GM18951 (cell line): Measurements from ENCODE around the gene HOXB2.

Source experiments
- POLR2A ChIP-seq: IDR thresholded peaks from 4 replicates; pipeline ENCODE4 v1.6.1; 2011; ENCODE audit warnings: mild to moderate bottlenecking; ENCODE audit not compliant: insufficient read length, insufficient read depth; ENCODE audit errors: extremely low read depth
- in situ Hi-C: fragments of 300-500 bp; cut with MboI; formaldehyde crosslinking; loops from one replicate; pipeline ENCODE4 v1.12.0; 2022; ENCODE audit warnings: low sequenced_read_pairs, mixed read lengths, inconsistent platforms; ENCODE audit not compliant: unreplicated experiment

HOXB2 gene

DNA sequence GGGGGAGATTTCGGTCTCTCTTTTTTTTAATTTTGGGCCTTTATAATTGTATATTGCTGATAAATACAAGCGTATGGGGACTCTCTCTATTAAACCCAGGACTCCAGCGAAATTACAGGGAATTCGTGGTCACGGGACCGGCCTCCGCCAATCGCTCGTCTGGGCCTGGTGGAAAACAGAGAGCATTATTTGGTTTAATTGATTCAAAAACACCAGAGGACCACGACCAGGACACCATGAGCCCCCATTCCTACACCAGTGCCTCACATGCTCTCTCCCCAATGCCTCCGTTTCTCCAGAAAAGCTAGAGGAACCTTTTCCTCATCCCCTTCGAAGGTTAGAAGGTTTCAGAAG lies at the start of gene HOXB2:
Gene HOXB2 (minus strand): TSS at position 88 of the 354 bp plus-strand sequence. CDS start 198 bp downstream, outside the sequence.
- no peak for TF ChIP-seq POLR2A
- in situ Hi-C loops: no loop called here

- in situ Hi-C loops: no loop called here
- TF ChIP-seq POLR2A: no peak
These were observed 49.1 kb upstream of the HOXB2 start for GRCh38 chr17:48593840-48594537.

- no peak for TF ChIP-seq POLR2A
- in situ Hi-C loops: no loop called here
These were observed 48.4 kb upstream of the HOXB2 start, which contains the start of gene HOXB5 for GRCh38 chr17:48593126-48593829. HOXB5 (minus strand) TSS chr17:48593779; CDS start chr17:48593682, 97 bp downstream.

- in situ Hi-C loops: no loop called here
- TF ChIP-seq POLR2A: no peak
These were observed 47.7 kb upstream of the HOXB2 start for GRCh38 chr17:48592577-48592976.

DNA sequence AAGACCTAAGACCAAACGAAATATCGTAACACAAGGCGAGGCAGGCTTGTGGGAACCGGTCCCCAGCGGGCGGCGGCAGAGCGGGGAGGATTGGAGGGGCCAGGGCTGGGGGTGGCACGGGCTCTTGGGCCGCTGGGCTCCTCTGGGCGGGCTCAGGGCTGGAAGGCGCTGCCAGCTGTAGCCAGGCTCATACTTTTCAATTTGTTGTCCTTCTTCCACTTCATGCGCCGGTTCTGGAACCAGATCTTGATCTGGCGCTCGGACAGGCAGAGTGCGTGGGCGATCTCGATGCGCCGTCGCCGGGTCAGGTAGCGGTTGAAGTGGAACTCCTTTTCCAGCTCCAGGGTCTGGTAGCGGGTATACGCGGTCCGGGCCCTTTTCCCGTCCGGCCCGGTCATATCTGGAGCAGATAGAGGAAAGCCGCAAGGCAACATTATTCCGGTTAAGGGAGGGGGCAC lies 47.2 kb upstream of the HOXB2 start:
- TF ChIP-seq POLR2A: no peak
- in situ Hi-C loops: no loop called here

DNA sequence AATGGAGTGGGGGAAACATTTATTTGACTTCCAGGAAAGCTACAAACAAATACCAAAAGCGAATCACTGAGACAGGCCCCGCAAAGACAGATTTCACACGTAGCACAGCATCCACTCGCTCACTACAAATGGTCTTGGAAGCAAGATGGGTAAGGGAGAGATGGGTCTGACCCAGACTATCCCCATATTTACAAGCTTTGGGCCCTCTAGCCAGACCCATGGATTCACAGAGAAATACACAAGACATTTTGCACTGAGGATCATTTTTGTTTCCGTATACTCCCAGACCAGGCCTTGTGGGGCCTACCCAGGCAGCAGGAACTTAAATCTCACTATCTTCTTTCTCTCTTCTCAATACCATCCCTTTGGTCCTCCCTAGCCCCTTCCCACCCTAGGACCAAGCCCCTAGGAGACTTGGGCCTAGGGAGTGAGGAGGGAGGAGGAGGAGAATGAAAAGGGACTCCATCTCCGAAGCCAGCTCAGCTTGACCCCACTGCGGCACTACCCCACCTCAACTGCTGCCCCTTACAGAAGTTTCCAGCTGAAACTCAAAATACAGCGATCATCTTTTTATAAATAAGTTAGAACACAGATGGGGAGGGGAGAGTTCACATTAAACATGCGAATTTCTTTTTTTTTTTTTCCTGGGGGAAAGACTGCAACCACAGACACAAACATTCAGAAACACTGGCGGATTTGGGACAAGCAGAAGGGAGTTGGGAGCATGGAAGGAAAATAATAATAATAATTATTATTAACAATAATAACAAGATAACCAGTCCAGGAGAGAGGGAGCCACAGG lies 46.5 kb upstream of the HOXB2 start:
- TF ChIP-seq POLR2A: no peak
- in situ Hi-C loops: no loop called here

- in situ Hi-C loops: no loop called here
- no peak for TF ChIP-seq POLR2A
These were observed 45.8 kb upstream of the HOXB2 start for GRCh38 chr17:48590607-48591161.

- TF ChIP-seq POLR2A: no peak
- in situ Hi-C loops: no loop called here
These were observed 45.1 kb upstream of the HOXB2 start, which contains the start of gene HOXB3 for GRCh38 chr17:48589831-48590606. HOXB3 (minus strand) TSS chr17:48590241; CDS start chr17:48552474, 37,767 bp downstream.

DNA sequence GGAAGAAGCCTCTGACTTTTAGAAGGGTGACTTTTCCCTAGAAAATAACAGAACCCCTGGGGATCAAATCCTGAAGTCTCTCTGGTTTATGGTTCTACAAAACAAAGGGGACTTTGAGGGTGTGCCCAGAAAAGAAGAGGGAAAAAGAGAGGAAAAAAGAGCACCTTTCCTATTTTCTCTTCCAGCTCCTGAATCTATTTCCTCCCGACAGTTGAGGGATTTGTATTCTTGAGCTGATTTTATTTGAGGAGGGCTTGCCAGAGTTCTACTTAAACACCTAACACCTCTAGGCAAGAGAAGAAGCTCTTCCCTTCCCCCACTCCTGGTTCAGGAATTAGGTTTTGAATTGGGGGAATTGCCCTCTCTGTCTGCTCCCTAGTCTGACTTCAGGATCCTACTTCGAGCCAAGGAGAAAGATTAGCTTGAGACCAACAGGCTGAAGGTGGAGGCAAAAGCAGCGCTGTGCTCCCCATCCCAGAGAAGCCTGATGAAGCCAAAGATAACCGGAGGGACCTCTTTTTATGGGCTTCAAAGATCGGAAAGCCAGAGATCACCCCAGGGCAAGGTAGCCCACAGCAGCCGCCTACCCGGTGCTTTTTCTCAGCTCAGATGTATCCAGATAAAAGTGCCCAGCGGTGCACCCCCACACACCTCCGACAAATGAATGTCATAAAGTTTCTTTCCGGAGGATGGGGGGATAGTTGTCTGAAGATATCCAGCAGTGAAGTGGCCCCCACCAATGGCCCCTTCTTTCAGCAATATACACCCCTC lies 44.3 kb upstream of the HOXB2 start:
- in situ Hi-C loops: no loop called here
- no peak for TF ChIP-seq POLR2A

DNA sequence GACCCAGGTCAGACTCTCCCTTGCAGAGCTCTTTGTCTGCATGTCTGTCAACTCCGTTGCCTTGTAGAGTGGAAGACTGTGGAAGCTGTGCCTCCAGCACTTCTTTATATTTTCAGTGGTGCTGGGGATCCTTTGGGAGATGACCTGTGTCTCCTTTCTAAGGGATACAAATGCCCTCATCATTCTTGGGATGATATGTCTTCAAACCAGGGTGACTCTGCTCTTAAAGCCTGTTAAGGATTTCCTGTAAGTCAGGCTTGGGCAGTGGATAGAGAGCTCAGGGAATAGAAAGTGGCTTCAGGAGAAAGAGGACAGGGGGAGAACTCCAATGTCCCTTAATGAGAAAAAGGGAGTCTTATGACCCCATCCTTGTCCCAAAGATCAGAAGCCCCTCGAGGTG lies 43.6 kb upstream of the HOXB2 start:
- TF ChIP-seq POLR2A: no peak
- in situ Hi-C loops: no loop called here

GRCh38 chr17:48588074-48588415 lies 43.1 kb upstream of the HOXB2 start:
- in situ Hi-C loops: no loop called here
- no peak for TF ChIP-seq POLR2A

DNA sequence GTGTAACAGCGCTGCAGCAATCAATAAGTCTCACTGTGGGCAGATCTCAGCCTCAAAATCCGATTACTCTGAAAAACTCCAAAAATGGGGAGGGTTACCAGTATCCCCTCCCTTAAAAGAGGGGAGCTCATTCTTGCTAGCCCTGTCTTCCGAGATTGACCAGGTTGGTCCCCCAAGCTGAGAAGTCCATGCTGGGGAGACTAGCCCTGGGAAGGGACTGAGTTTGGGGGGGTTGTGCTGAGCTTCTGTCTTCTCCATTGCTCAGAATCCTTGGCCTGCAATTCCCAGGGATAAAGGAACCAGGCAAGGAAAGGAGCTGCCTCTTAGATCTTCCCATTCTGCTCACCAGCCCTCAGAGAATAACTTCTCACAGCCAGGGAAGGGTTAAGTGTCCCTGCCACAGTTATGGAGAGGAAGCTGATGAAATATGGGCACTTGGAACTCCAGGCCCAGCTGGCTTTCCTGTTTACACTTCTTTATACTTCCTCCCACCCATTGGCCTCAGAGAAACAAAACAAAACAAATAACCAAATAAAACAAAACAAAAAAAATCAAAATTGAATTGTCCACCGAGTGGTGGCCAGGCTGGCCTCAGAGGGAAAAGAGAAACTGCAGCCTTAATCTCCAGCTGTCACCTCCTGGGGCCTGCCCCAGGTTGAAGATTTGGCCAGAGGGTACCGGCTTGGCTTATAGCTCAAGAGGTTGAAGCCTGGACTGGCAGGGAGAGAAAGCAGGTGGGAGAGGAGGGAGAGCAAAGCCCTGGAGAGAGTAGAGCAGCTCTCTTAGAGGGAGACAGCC lies 42.6 kb upstream of the HOXB2 start:
- in situ Hi-C loops: no loop called here
- no peak for TF ChIP-seq POLR2A
